Testis (tissue), 2 donors: ENCODE data around the gene BCL11B.

Experiments used
- CTCF ChIP-seq, 3 experiments: fragments of 450-650 bp in 2 of 3; fragments of 200-600 bp in 1 of 3; sonication (generic) in 1 of 3; IDR thresholded peaks; one replicate each; pipeline ENCODE4 v1.5.1; 2016 to 2019; ENCODE audit warnings: antibody characterized with exemption in 3 of 3, mild to moderate bottlenecking in 2 of 3, moderate library complexity in 1 of 3
- POLR2A ChIP-seq: fragments of 450-650 bp; IDR thresholded peaks from one replicate; pipeline ENCODE4 v1.6.1; 2017; ENCODE audit warnings: antibody characterized with exemption, mild to moderate bottlenecking, moderate library complexity

GRCh38 chr14:99179506-99179905 is 92.5 kb downstream of the BCL11B start:
- TF ChIP-seq CTCF (IDR thresholded peaks at IDR 0.05) (no peak), POLR2A (no peak)
